Measurements from ENCODE around the gene BCO1. TPM values are rescaled to one million over a fixed set of nuclear protein-coding genes. Genes with fewer than 3 reads are reported as not detected.
A peak's percentile ranks its signal among the peaks of the same experiment; 100 is the strongest.

BCO1 gene
- total RNA-seq, 2 donors from 2014 or later = 0.18 to 2.2 TPM

- peak overlapping the region; percentile 26 to 51 for H3K27ac ChIP-seq
Observed at GRCh38 chr16:81266680-81267095, 28.2 kb downstream of the BCO1 start.

GRCh38 chr16:81268509-81268908 lies 30.0 kb downstream of the BCO1 start:
- Histone ChIP-seq H3K36me3 (no peaks in the 10 kb centered on the region), H3K27me3 (replicated peaks; ENCODE audit: insufficient read depth) (no peaks in the 10 kb centered on the region), H3K27ac (no peak overlapping the region), H3K4me3 (no peak overlapping the region), H3K9me3 (no peaks in the 10 kb centered on the region), H3K4me1 (replicated peaks) (peaks cover 4% of the 10 kb centered on the region)
- DNase-seq (ENCODE audit: low spot score) = no peak
- WGBS = 94% methylated on average over 5 of the region's 5 CpGs
- intact Hi-C loops (cut with DNase I) = no loop called here
- TF ChIP-seq POLR2A (IDR thresholded peaks at IDR 0.05) = no peak
- no peak for TF ChIP-seq POLR2AphosphoS5 (IDR thresholded peaks at IDR 0.05)
- TF ChIP-seq CTCF (IDR thresholded peaks at IDR 0.05) = no peak

More at GRCh38 chr16:81266680-81267095, 28.2 kb downstream of the BCO1 start:
- no peak overlapping the region for H3K4me3 ChIP-seq
- TF ChIP-seq POLR2AphosphoS5 (IDR thresholded peaks at IDR 0.05) = no peak
- no peak for TF ChIP-seq POLR2A (IDR thresholded peaks at IDR 0.05)
- DNase-seq (ENCODE audit: low spot score) = no peak
- H3K4me1 ChIP-seq (replicated peaks) = peaks cover 4% of the 10 kb centered on the region
- no peaks in the 10 kb centered on the region for H3K9me3 ChIP-seq
- H3K36me3 ChIP-seq = no peaks in the 10 kb centered on the region
- intact Hi-C loops (cut with DNase I) = no loop called here
- 55% methylated on average over 7 of the region's 7 CpGs for WGBS
- no peaks in the 10 kb centered on the region for H3K27me3 ChIP-seq (replicated peaks; ENCODE audit: insufficient read depth)

- DNase-seq (ENCODE audit: low spot score) = no peak
- TF ChIP-seq CTCF (IDR thresholded peaks at IDR 0.05) (no peak), POLR2A (IDR thresholded peaks at IDR 0.05) (no peak), POLR2AphosphoS5 (IDR thresholded peaks at IDR 0.05) (no peak)
- Histone ChIP-seq H3K4me1 (replicated peaks) (no peaks in the 10 kb centered on the region), H3K4me3 (no peak overlapping the region), H3K9me3 (no peaks in the 10 kb centered on the region), H3K27me3 (replicated peaks; ENCODE audit: insufficient read depth) (no peaks in the 10 kb centered on the region), H3K36me3 (no peaks in the 10 kb centered on the region), H3K27ac (peak overlapping the region; percentile 40 to 69)
- 75% methylated on average over 10 of the region's 10 CpGs for WGBS
- intact Hi-C loops (cut with DNase I) = no loop called here
Observed at GRCh38 chr16:81273223-81273950, 34.9 kb downstream of the BCO1 start.

GRCh38 chr16:81275064-81275532 lies 36.6 kb downstream of the BCO1 start:
- no peaks in the 10 kb centered on the region for H3K9me3 ChIP-seq
- H3K27me3 ChIP-seq (replicated peaks; ENCODE audit: insufficient read depth) = no peaks in the 10 kb centered on the region
- no peaks in the 10 kb centered on the region for H3K36me3 ChIP-seq
- intact Hi-C loops (cut with DNase I) = no loop called here
- H3K4me1 ChIP-seq (replicated peaks) = no peaks in the 10 kb centered on the region
- no peak for DNase-seq (ENCODE audit: low spot score)
- H3K27ac ChIP-seq = peak overlapping the region in 1 of 2 donors; percentile 69
- H3K4me3 ChIP-seq = no peak overlapping the region
- 87% methylated on average over 9 of the region's 9 CpGs for WGBS
- TF ChIP-seq CTCF (IDR thresholded peaks at IDR 0.05) (no peak), POLR2A (IDR thresholded peaks at IDR 0.05) (no peak), POLR2AphosphoS5 (IDR thresholded peaks at IDR 0.05) (no peak)

GRCh38 chr16:81275795-81276194 lies 37.3 kb downstream of the BCO1 start:
- no peaks in the 10 kb centered on the region for H3K4me1 ChIP-seq (replicated peaks)
- no peak overlapping the region for H3K4me3 ChIP-seq
- H3K27me3 ChIP-seq (replicated peaks; ENCODE audit: insufficient read depth) = no peaks in the 10 kb centered on the region
- no peak for DNase-seq (ENCODE audit: low spot score)
- H3K36me3 ChIP-seq = no peaks in the 10 kb centered on the region
- 90% methylated on average over 9 of the region's 9 CpGs for WGBS
- no peaks in the 10 kb centered on the region for H3K9me3 ChIP-seq
- peak overlapping the region in 1 of 2 donors; percentile 69 for H3K27ac ChIP-seq
- intact Hi-C loops (cut with DNase I) = no loop called here
- TF ChIP-seq CTCF (IDR thresholded peaks at IDR 0.05) (no peak), POLR2A (IDR thresholded peaks at IDR 0.05) (no peak), POLR2AphosphoS5 (IDR thresholded peaks at IDR 0.05) (no peak)

Data from prostate gland (tissue), 2 donors.